GM21515 (cell line): ENCODE measurements around the gene PDXP.

ENCODE experiments used
- ATAC-seq: cut with Tn5 transposase; IDR thresholded peaks from one replicate; pipeline ENCODE4 v1.9.1; 2021; ENCODE audit not compliant: unreplicated experiment

Gene PDXP

GRCh38 chr22:37627545-37627944, 31.0 kb upstream of the PDXP start:
- no peak for ATAC-seq

- ATAC-seq: no peak
These were observed 29.7 kb upstream of the PDXP start for GRCh38 chr22:37628830-37629229.

GRCh38 chr22:37629928-37630327, 28.6 kb upstream of the PDXP start:
- ATAC-seq: no peak

- ATAC-seq: no peak
These were observed 27.6 kb upstream of the PDXP start for GRCh38 chr22:37630839-37631435.

DNA sequence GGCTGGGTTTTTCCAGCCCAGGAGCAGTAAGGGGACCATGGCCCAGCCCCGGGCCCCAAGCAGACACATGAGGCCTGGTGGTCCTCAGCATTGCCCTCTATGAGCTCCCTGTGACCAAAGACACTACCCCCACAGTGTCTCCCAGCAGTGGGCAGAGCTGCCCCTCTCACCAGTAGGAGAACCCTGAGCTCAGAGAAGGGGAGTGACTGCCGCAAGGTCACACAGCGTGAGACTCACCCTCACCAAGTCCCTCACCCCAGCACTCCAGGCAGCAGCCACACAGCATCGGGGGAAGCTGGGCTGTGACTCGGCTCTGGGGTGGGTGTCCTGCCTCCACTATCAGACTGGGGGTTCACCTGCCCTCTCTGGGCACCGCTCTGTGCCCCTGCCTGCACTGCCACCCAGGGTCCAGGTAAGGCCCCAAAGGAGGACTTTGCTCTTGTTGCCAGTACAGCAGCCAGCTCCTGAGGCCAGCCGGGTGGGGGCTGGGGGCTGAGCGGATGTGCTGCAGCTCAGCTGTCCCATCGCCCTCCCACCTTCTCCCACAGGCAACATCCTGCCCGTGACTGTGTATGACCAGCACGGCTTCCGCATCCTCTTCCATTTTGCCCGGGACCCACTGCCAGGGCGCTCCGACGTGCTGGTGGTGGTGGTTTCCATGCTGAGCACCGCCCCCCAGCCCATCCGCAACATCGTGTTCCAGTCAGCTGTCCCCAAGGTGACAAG, 26.9 kb upstream of the PDXP start:
- ATAC-seq: no peak

DNA sequence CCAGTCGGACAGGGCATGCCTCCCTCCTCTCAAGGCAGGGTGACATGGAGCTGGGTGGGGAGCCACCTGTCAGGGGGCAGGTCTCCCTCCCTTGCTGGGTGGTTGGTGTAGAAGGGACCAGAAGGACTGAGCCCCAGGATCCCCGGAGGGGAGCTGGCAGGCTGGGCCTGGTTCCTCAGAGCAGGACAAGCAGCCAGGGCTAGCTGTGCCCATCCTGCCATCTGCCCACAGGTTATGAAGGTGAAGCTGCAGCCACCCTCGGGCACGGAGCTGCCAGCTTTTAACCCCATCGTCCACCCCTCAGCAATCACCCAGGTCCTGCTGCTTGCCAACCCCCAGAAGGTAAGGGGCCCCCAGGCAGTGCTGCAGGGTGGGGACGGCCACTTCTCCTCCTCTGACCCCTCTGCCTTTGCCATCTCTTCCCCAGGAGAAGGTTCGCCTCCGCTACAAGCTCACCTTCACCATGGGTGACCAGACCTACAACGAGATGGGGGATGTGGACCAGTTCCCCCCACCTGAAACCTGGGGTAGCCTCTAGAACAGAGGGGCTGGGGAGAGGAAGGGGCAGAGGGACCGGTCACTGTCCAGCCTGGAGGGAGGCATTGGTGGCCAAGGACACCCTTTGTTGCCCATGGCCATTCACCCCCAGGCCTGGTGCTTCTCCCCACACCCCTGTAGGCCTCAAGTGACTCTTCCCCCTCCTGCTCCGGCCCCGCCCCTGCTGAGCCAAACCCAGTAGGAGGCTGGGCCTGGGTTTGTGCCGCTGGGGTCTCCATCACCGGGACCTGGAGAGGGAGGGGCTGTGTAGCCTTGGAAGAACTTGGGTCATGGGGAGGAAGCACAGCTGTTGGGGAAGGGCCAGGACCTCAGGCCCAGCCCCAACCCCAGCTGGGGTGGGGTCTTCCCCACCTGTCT, 26.1 kb upstream of the PDXP start:
- ATAC-seq: peak; percentile 9

DNA sequence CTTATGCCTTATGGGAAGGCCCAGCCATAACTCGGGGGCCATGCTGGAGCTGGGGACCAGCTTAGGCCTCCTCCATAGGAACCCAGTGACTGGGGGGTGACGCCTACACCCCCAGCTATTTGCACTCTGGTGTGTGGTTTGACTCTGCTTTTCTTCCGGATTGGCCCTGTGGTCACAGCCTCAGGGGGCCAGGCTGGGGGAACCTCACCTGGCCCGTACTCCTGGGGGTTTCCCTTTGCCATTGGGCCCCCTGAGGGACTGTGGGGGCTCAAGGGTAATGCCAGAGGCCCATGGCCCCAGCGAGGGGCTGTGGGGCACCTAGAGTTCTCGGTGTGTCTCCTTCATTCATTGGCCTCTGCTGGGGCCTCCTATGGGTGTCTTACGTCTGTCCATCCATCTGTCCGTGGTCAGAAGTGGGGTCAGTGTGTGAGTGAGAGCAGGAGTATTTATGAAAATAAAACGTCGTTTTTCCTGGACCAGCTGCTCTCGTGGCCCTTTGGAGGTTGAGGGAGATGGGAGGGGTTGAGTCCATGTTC, 25.4 kb upstream of the PDXP start:
- ATAC-seq: peak; percentile 44

DNA sequence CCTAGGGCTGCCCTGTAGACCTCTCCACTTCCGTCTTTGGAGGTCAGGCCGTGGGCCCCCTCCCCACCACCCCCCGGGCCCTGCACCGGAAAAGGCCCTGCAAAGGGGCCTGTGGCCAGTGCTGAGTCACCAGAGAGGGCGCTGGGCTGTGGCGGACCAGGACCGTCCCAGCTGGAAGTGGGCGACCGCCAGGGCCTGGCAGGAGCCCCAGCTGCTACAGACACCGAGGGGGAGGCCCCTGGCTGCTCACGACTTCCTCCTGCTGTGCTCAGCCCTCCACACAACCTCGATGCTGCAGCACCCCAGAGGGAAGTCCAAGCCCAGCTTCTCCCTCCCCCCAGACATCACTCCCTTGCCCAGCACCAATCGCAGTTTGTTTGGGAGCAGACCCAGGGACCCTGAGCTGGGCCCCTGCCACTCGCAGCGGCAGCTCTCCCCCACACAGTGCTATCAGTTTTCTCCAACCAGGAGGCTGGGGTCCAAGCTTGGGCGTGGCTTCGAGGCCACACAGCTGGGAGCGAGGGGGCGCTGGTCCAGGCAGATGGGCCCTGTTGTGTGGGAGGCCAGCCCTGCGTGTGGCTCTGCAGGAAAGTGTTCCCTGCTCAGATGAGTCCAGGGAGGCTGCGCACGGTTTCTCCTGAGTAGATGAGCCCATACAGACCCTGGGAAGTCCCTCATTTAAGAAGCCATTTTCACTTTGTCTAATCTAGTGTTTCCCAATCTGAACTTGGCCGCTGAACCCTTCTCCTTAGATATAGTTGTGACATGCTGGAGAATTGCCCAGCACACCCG, 24.7 kb upstream of the PDXP start:
- ATAC-seq: peak; percentile 37

- ATAC-seq: no peak
These were observed 24.1 kb upstream of the PDXP start for GRCh38 chr22:37634417-37634924.

GRCh38 chr22:37635157-37635556, 23.4 kb upstream of the PDXP start:
- no peak for ATAC-seq

- no peak for ATAC-seq
These were observed 22.2 kb upstream of the PDXP start for GRCh38 chr22:37636186-37636948.

DNA sequence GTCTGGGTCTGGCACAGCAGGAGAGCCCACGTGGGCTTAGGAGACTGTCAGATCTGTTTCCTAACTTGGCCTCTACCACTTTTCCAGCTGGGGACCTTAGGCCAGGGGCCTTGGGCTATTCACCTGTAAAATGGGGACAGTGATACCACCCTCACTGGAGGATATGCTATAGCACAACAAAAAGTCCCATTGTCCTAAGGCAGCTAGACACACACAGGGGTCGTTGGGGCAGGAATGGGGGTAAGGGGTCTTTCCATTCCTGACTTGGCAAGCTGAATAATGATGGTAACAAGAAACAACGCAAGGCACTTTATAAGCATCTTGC, 21.6 kb upstream of the PDXP start:
- ATAC-seq: no peak

DNA sequence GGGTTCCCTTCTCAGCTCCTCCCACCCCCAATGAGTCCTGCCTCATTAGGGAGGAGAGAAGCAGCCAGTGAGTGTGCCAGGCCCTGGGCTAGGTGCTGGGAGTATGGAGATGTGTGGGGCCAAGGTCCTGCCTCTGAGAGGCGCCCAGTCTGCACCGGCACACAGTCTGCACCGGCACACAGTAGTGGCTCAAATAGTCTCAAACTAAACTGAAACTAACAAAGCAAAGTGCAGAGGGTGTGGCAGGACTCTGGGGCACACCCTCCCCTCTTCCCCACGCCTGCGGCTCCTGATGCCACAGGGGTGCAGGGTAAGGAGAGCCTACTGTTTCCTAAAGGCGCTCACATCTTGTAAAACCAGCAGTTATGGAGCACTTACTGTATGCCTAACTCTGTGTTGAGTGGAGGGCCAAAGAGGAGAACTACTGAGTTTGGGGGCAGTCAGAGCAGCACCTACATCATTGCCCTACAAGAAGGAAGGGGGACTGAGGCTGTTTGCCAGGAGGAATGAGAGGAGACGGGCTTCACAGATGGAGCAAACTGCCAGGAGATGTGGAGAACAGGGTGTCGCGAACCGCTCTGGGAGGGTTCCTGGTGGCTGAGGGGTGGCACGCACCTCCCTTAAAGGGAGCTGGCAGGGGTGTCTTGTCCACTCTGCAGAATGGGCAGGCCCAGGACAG, 20.0 kb upstream of the PDXP start:
- ATAC-seq: no peak

- ATAC-seq: no peak
These were observed 19.3 kb upstream of the PDXP start, which contains the start of gene SH3BP1 for GRCh38 chr22:37639070-37639760. Gene SH3BP1 (plus strand): TSS chr22:37639669. CDS start chr22:37639788, 119 bp downstream.

DNA sequence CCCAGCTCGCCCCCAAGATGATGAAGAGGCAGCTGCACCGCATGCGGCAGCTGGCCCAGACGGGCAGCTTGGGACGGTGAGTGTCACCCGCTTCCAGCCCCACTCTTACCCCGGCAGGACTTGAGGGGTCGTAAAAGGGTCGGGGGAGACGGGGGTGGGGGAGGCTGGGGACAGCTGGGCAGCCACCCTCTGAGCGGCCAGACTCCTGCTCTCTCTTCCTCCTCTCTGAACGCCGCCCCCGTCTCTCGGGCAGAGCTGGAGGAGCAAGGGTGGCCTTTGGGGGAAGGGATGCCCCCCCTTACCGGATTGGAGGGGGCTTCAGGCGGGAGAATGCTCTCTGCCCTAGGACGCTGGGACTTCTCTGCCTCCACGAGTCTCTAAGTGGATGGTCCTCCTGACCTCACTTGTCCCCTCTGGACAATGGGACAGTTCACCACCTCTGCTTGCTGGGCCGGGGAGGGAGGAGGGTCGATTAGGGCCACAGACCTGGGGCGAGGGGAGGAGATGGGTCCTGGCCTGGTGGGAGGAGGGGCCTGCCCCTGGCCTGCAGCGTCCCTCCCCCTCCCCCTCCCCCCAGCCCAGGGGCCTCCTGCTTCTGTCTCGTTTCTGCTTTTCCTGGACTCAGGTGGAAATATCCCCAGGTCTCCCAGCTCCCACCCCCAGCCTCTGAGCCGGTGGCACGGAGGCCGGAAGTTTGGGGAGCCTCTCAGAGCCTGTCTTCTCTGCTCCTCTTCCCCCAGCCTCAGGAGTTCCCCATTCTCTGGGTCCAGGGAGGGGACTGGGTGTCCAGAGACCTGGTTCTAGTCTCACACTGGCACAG, 18.5 kb upstream of the PDXP start:
- no peak for ATAC-seq

- ATAC-seq: no peak
These were observed 17.6 kb upstream of the PDXP start for GRCh38 chr22:37640591-37641560.

- ATAC-seq: no peak
These were observed 17.0 kb upstream of the PDXP start for GRCh38 chr22:37641561-37641949.
